Loucy (cell line): ENCODE results near the gene TMEM163.

Experiments used
- EZH2phosphoT487 ChIP-seq: fragments of 200-600 bp; IDR thresholded peaks from 2 replicates; pipeline ENCODE4 v1.6.1; 2018; ENCODE audit warnings: antibody characterized with exemption, mild to moderate bottlenecking, moderate library complexity, borderline replicate concordance
- TF ChIP-seq, protein P1 (sequence below): fragments of 200-600 bp; sonication (generic); conservative IDR thresholded peaks from 2 replicates; pipeline ENCODE4 v1.5.1; 2014; ENCODE audit warnings: mild to moderate bottlenecking, antibody characterized with exemption, low read length

DNA sequence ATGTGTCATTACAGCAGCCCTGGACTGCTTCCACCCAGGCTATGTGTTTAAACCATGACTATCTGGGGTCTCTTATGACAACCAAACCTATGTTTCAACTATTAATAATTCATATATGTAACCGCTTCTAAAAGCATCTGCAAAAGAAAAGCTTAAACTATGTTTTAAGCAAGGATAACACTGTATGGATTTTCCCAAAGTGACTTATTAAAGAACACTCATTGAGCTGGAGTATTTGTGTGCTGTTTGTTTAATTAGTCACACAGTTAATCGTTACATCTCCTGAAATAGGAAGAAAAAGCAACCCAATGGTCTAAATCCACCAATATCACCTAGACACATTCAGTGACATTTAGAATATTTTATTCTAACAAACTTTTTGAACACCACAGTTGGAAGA is 51.3 kb downstream of the TMEM163 start:
- TF ChIP-seq, protein P1, sequence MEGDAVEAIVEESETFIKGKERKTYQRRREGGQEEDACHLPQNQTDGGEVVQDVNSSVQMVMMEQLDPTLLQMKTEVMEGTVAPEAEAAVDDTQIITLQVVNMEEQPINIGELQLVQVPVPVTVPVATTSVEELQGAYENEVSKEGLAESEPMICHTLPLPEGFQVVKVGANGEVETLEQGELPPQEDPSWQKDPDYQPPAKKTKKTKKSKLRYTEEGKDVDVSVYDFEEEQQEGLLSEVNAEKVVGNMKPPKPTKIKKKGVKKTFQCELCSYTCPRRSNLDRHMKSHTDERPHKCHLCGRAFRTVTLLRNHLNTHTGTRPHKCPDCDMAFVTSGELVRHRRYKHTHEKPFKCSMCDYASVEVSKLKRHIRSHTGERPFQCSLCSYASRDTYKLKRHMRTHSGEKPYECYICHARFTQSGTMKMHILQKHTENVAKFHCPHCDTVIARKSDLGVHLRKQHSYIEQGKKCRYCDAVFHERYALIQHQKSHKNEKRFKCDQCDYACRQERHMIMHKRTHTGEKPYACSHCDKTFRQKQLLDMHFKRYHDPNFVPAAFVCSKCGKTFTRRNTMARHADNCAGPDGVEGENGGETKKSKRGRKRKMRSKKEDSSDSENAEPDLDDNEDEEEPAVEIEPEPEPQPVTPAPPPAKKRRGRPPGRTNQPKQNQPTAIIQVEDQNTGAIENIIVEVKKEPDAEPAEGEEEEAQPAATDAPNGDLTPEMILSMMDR, result no peak
- no peak for TF ChIP-seq EZH2phosphoT487
